GM11168 (cell line): ENCODE data around the gene GPM6B.
"Not testable (repeated sequence)": the region's sequence is repeated elsewhere in the genome, so short reads cannot be mapped to it uniquely, and the experiment has no call there.

Experiments
- in situ Hi-C: fragments of 300-500 bp; cut with MboI; formaldehyde crosslinking; loops from one replicate; pipeline ENCODE4 v1.12.0; 2022; ENCODE audit warnings: low sequenced_read_pairs; ENCODE audit not compliant: unreplicated experiment

The GPM6B gene

DNA sequence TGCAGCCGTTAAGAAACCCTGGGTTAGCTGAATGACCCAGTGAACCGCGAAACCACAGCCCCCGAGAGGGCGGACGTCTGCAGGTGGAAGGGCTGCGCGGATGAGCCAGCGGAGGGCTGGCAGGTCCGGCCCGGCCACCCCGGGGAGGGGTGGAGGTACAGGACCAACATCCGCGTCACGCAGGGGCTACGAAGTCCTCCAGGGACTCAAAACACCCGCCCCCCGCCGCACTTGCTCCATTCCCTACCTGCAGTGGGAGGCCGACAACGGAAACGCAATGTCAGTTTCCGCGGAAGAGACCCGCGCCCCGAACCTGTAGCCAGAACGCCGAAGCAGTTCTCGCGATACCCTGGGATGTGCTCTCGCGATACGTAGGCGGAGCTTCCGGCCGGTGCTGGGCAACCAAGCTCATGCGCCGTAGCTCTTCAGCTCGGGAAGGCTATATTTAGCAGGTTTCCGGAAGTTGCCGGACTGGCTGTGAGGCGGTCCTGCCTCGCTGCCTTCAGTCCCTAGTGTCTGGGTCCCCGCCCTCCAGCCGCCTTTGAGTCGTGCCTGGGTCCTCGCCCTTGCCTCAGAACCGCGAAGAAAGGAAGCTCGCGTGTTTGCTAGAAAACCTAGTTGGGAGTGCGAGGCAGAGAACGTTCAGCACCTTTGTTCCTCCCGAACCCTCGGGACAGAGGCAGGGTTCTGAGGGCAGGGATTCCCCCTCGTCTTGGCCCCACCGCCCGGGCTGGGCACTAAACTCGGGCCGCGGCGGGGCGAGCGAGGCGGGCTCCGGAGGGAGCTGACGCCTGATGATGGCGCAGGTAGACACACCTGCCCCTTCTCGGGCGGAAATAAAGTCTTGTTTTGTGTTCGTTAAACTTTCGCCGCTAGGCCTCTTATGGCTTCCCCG, 82.4 kb downstream of the GPM6B start, which contains the start of the genes OFD1 and TRAPPC2:
Gene OFD1, plus strand, starts transcription at position 471 of the 895 bp plus-strand sequence. Its CDS starts 324 bp downstream, at position 795.
Gene TRAPPC2, minus strand, starts transcription at position 343 of the 895 bp plus-strand sequence. CDS start 14,657 bp downstream, outside the sequence.
- in situ Hi-C loops = no loop called here

DNA sequence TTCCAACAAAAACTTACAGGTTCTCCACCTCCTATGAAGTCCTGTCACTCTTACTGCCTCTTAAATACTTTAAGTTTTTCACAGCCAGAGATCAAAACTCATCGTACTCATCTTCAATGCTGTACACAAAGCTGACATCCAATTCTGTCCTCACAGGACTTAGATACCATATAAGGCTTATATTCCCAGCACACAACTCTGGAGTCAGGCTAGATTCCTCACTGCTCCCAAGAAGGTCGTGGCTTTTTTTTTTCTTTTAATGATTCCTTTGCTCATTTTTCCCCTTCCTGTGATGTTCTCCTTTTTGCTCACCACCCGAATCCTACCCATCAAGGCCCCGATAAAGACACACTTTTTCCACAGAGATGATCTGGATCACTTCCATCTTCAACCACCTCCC, 83.4 kb downstream of the GPM6B start:
- in situ Hi-C loops = no loop called here

GRCh38 chrX:13732246-13733067, 84.4 kb downstream of the GPM6B start:
- in situ Hi-C loops = no loop called here

GRCh38 chrX:13730523-13730922, 86.4 kb downstream of the GPM6B start:
- in situ Hi-C loops = not testable (repeated sequence)

GRCh38 chrX:13726583-13726982, 90.3 kb downstream of the GPM6B start:
- in situ Hi-C loops = not testable (repeated sequence)

GRCh38 chrX:13724878-13725277, 92.0 kb downstream of the GPM6B start:
- in situ Hi-C loops = not testable (repeated sequence)

DNA sequence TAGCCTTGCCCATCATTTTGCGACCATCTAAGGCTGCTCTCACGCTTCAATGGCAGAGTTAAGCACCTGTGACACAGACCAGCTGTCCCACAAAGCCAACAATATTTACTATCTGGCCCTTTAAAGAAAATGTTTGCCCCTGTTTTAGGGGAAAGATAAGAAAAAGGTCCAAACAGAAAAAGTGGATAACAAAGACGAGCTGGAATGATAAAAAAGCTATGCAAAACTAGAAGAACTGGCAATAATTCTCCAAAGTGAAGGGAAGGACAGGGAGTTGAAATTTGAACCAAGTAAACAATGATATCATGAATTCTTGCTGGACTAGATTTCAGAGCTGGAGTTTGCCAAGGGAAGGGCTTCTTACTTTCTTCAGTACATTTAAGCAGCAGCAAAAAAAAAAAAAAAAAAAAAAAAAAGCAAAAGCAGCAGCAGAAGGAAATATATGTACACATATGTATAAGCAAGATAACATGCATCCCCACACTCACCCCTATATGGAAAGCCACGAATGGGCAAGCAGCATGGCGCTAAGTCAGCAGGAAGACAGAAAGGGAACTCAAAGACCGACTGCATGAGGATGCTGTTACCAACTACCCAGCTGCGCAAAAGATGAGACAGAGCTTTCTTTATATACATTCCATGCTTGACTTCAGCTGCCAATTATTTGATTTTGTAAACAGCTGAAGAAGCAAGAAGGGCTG, 94.9 kb downstream of the GPM6B start:
- in situ Hi-C loops = no loop called here

DNA sequence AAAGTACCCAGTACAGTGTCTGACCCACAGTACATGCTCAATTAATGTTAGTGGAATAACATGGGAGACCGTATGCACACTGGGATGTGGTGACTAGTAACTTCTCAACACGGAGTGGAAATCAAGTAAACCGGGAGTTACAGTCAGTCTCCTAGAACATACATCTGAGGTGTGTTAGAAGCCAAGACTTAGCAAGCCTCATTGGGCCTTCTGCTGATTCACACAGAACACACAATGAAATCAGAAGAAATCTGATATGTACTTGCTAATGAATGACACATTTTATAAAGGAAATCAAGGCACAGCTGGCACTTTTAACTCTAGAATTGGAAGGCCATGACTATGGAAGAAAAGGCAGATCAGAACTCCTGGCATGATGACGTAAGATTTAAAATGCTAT, 95.5 kb downstream of the GPM6B start:
- in situ Hi-C loops = no loop called here
